HEK293 (cell line): Measurements from ENCODE around the gene ADCY1.

ENCODE experiments used
- CTCF ChIA-PET: fragments of 350-600 bp; formaldehyde crosslinking; extraction: SDS; loops from one replicate; lab custom pipeline; 2021; ENCODE audit warnings: antibody characterized with exemption; lab: Yijun Ruan, JAX
- POLR2A ChIA-PET: fragments of 300-600 bp; formaldehyde crosslinking; extraction: SDS; loops from one replicate; lab custom pipeline; 2020; ENCODE audit warnings: antibody characterized with exemption, inconsistent platforms; lab: Yijun Ruan, JAX
- H3K27ac ChIP-seq: fragments of 200-500 bp; sonication (Bioruptor generic); 2 replicates; pipeline ENCODE4 v1.5.1; 2014; ENCODE audit warnings: low read depth, low read length, control low read depth, inconsistent platforms; ENCODE audit errors: extremely low read depth
- H3K36me3 ChIP-seq, 2 experiments: fragments of 200-500 bp in 1 of 2; sonication (Bioruptor generic) in 1 of 2; 1 replicate in 1 of 2; 2 replicates in 1 of 2; pipeline ENCODE4 v1.5.1; 2014 to 2017; ENCODE audit warnings: inconsistent platforms in 2 of 2, low read length in 2 of 2; ENCODE audit not compliant: control insufficient read depth in 2 of 2, insufficient read depth in 1 of 2
- H3K4me1 ChIP-seq: fragments of 200-500 bp; sonication (Bioruptor generic); 2 replicates; pipeline ENCODE4 v1.5.1; 2014; ENCODE audit warnings: mild to moderate bottlenecking, low read length, inconsistent platforms; ENCODE audit not compliant: control insufficient read depth, insufficient read depth
- H3K4me3 ChIP-seq: 2 replicates; pipeline ENCODE4 v1.5.1; 2011; ENCODE audit warnings: low read depth, mild to moderate bottlenecking, control low read depth, low read length, moderate library complexity
- H3K9me3 ChIP-seq: fragments of 200-500 bp; sonication (Bioruptor generic); 2 replicates; pipeline ENCODE4 v1.5.1; 2014; ENCODE audit warnings: low read depth, low read length, inconsistent platforms; ENCODE audit not compliant: control insufficient read depth, insufficient read depth
- FEZF1 ChIP-seq: fragments of 450-650 bp; formaldehyde crosslinking; IDR thresholded peaks from 2 replicates; pipeline ENCODE4 v1.5.1; 2016; ENCODE audit warnings: missing biosample characterization, missing genetic modification characterization
- MZF1 ChIP-seq: fragments of 450-650 bp; formaldehyde crosslinking; IDR thresholded peaks from 2 replicates; pipeline ENCODE4 v1.5.1; 2017; ENCODE audit warnings: missing biosample characterization, missing genetic modification characterization, borderline replicate concordance
- SCRT2 ChIP-seq: fragments of 450-650 bp; formaldehyde crosslinking; IDR thresholded peaks from 2 replicates; pipeline ENCODE4 v1.5.1; 2016; ENCODE audit warnings: missing biosample characterization, missing genetic modification characterization
- ZBTB6 ChIP-seq: fragments of 450-650 bp; formaldehyde crosslinking; IDR thresholded peaks from 2 replicates; pipeline ENCODE4 v1.5.1; 2017; ENCODE audit warnings: missing biosample characterization, missing genetic modification characterization
- ZNF10 ChIP-seq: fragments of 450-650 bp; formaldehyde crosslinking; IDR thresholded peaks from 2 replicates; pipeline ENCODE4 v1.5.1; 2017; ENCODE audit warnings: missing biosample characterization, missing genetic modification characterization
- ZNF112 ChIP-seq: fragments of 450-650 bp; formaldehyde crosslinking; IDR thresholded peaks from 2 replicates; pipeline ENCODE4 v1.5.0; 2017; ENCODE audit warnings: missing biosample characterization, missing genetic modification characterization
- ZNF23 ChIP-seq: fragments of 450-650 bp; formaldehyde crosslinking; IDR thresholded peaks from 2 replicates; pipeline ENCODE4 v1.5.1; 2016; ENCODE audit warnings: missing biosample characterization, missing genetic modification characterization, borderline replicate concordance
- ZNF274 ChIP-seq, 2 experiments: fragments of 200-500 bp in 1 of 2; fragments of 450-650 bp in 1 of 2; sonication (Bioruptor generic) in 1 of 2; formaldehyde crosslinking in 1 of 2; IDR thresholded peaks; 2 replicates each; pipeline versions ENCODE4 v1.5.1 to v1.6.1; 2014 to 2016; ENCODE audit warnings: borderline replicate concordance in 1 of 2, inconsistent platforms in 1 of 2, low read length in 1 of 2, missing biosample characterization in 1 of 2, missing genetic modification characterization in 1 of 2
- ZNF280C ChIP-seq: fragments of 450-650 bp; formaldehyde crosslinking; IDR thresholded peaks from 2 replicates; pipeline ENCODE4 v1.5.1; 2016; ENCODE audit warnings: missing biosample characterization, missing genetic modification characterization
- ZNF335 ChIP-seq: fragments of 450-650 bp; formaldehyde crosslinking; conservative IDR thresholded peaks from 2 replicates; pipeline ENCODE4 v1.5.1; 2016; ENCODE audit warnings: missing biosample characterization, missing genetic modification characterization
- ZNF391 ChIP-seq: fragments of 450-650 bp; formaldehyde crosslinking; IDR thresholded peaks from 2 replicates; pipeline ENCODE4 v1.5.1; 2016; ENCODE audit warnings: low read depth, missing biosample characterization, missing genetic modification characterization, borderline replicate concordance
- ZNF398 ChIP-seq: fragments of 450-650 bp; formaldehyde crosslinking; IDR thresholded peaks from 2 replicates; pipeline ENCODE4 v1.5.1; 2017; ENCODE audit warnings: missing biosample characterization, missing genetic modification characterization
- ZNF426 ChIP-seq: fragments of 450-650 bp; formaldehyde crosslinking; IDR thresholded peaks from 2 replicates; pipeline ENCODE4 v1.5.1; 2017; ENCODE audit warnings: missing biosample characterization, missing genetic modification characterization, mild to moderate bottlenecking, inconsistent platforms, moderate library complexity
- ZNF501 ChIP-seq: fragments of 450-650 bp; formaldehyde crosslinking; IDR thresholded peaks from 2 replicates; pipeline ENCODE4 v1.5.1; 2016; ENCODE audit warnings: missing biosample characterization, missing genetic modification characterization
- ZNF510 ChIP-seq: fragments of 450-650 bp; formaldehyde crosslinking; IDR thresholded peaks from 2 replicates; pipeline ENCODE4 v1.5.1; 2018; ENCODE audit warnings: mild to moderate bottlenecking, missing genetic modification characterization, missing biosample characterization; ENCODE audit not compliant: insufficient replicate concordance
- ZNF521 ChIP-seq: fragments of 450-650 bp; formaldehyde crosslinking; IDR thresholded peaks from 2 replicates; pipeline ENCODE4 v1.5.1; 2017; ENCODE audit warnings: missing biosample characterization, mild to moderate bottlenecking, missing genetic modification characterization
- ZNF658 ChIP-seq: fragments of 450-650 bp; formaldehyde crosslinking; IDR thresholded peaks from 2 replicates; pipeline ENCODE4; 2016; ENCODE audit warnings: missing biosample characterization, missing genetic modification characterization
- ZNF701 ChIP-seq: fragments of 450-650 bp; formaldehyde crosslinking; IDR thresholded peaks from 2 replicates; pipeline ENCODE4 v1.5.1; 2016; ENCODE audit warnings: missing biosample characterization, missing genetic modification characterization
- ZNF791 ChIP-seq: fragments of 450-650 bp; formaldehyde crosslinking; IDR thresholded peaks from 2 replicates; pipeline ENCODE4 v1.5.1; 2016; ENCODE audit warnings: missing biosample characterization, missing genetic modification characterization
- ZSCAN30 ChIP-seq: fragments of 450-650 bp; IDR thresholded peaks from 2 replicates; pipeline ENCODE4 v1.5.1; 2018; ENCODE audit warnings: missing biosample characterization, mild to moderate bottlenecking, missing genetic modification characterization, moderate library complexity
- TF ChIP-seq, protein P1 (sequence below): fragments of 450-650 bp; formaldehyde crosslinking; IDR thresholded peaks from 2 replicates; pipeline ENCODE4 v1.5.1; 2016; ENCODE audit warnings: missing biosample characterization, missing genetic modification characterization
- TF ChIP-seq, protein P2 (sequence below): fragments of 450-650 bp; formaldehyde crosslinking; IDR thresholded peaks from 2 replicates; pipeline ENCODE4 v1.5.0; 2017; ENCODE audit warnings: missing biosample characterization, missing genetic modification characterization, borderline replicate concordance
- TF ChIP-seq, protein P3 (sequence below): fragments of 450-650 bp; formaldehyde crosslinking; IDR thresholded peaks from 2 replicates; pipeline ENCODE4 v1.5.1; 2016; ENCODE audit warnings: missing biosample characterization, missing genetic modification characterization

Gene ADCY1

DNA sequence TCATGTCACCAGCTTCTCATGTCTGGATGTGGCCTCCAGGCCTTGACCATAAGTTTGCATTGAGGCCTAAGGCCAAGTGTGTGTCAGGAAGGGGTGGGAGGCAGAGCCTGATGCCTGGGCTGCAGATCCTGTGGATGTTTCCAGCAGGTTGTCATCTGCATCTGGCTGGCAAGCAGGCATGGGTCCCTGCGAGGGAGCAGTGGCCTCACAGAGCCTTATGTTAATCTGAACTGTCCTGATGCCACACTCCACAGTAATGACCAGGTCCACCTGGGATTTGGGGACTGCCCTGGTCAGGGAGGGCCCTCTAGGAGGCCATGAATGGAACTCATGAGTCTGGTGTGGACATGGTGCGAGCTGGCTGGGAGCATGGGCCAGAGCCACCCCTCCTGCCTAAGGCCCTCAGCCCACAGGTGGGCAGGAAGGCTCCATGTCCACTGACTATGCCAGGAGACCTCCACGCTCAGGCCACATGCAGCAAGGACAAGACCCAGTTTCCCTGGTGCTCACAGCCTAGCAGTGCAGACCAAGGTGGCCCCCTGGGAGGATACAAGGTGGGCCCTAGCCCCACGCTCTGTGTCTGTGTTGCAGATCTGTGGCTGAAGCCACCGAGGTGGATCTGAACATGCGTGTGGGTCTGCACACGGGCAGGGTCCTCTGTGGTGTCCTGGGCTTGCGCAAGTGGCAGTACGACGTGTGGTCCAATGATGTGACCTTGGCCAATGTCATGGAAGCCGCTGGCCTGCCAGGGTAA, 83.1 kb downstream of the ADCY1 start:
- POLR2A ChIA-PET, result no interaction called here
- H3K27ac ChIP-seq, result no peak overlapping the region
- no peaks in the 10 kb centered on the region for H3K9me3 ChIP-seq
- TF ChIP-seq ZNF391 (no peak), SCRT2 (tag by site-specific recombination) (no peak), ZNF335 (tag by site-specific recombination) (no peak), ZNF521 (no peak), ZNF23 (tag by site-specific recombination) (no peak), ZNF112 (tag by site-specific recombination) (no peak), ZBTB6 (tag by site-specific recombination) (no peak), ZNF501 (tag by site-specific recombination) (no peak)
- TF ChIP-seq, protein P1, sequence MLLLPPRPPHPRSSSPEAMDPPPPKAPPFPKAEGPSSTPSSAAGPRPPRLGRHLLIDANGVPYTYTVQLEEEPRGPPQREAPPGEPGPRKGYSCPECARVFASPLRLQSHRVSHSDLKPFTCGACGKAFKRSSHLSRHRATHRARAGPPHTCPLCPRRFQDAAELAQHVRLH (tag by site-specific recombination), result no peak
- H3K4me1 ChIP-seq, result no peaks in the 10 kb centered on the region
- no peak overlapping the region for H3K4me3 ChIP-seq
- CTCF ChIA-PET, result no interaction called here
- no peaks in the 10 kb centered on the region for H3K36me3 ChIP-seq

DNA sequence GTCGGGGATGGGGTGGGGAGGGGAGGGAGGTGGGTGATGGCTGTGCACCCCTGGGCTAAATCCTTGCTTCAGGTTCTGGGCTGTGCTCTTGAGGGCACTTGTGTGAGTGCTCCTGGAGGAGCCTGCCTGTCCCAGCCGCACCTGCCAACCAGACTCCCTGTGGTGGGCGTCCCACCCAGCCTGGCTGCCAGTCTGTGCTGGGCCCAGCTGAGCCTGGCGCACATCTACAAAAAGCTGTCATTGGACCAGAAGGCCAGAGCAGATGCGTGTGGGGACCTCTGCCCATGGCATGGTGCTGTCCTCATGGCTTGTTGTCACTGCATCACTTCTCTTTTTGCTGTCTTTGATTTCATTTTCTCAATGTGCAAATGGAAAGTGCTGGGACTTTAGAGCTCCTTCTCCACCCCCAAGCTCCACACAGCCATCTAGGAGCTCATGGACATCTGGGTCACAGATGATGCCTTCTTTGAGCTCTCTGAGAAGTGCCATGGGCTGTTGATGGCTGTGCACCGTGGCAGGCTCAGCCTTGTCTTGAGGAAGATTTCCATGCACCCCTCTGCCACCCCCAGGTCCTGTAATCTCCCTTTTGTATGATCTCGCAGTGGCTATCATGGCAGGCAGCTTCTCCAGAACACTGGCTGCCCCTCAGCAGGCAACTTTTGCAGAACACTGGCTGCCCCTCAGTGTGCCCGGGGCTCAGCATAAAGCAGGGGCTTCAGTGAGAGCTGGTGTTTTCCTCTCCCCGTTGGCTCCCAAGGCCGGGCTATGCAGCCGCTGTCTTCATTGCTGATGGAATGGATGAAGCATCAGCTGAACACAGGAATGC, 83.9 kb downstream of the ADCY1 start:
- no peaks in the 10 kb centered on the region for H3K9me3 ChIP-seq
- H3K36me3 ChIP-seq, result no peaks in the 10 kb centered on the region
- H3K4me3 ChIP-seq, result no peak overlapping the region
- no peaks in the 10 kb centered on the region for H3K4me1 ChIP-seq
- no peak overlapping the region for H3K27ac ChIP-seq
- POLR2A ChIA-PET, result no interaction called here
- CTCF ChIA-PET, result no interaction called here
- TF ChIP-seq, protein P2, sequence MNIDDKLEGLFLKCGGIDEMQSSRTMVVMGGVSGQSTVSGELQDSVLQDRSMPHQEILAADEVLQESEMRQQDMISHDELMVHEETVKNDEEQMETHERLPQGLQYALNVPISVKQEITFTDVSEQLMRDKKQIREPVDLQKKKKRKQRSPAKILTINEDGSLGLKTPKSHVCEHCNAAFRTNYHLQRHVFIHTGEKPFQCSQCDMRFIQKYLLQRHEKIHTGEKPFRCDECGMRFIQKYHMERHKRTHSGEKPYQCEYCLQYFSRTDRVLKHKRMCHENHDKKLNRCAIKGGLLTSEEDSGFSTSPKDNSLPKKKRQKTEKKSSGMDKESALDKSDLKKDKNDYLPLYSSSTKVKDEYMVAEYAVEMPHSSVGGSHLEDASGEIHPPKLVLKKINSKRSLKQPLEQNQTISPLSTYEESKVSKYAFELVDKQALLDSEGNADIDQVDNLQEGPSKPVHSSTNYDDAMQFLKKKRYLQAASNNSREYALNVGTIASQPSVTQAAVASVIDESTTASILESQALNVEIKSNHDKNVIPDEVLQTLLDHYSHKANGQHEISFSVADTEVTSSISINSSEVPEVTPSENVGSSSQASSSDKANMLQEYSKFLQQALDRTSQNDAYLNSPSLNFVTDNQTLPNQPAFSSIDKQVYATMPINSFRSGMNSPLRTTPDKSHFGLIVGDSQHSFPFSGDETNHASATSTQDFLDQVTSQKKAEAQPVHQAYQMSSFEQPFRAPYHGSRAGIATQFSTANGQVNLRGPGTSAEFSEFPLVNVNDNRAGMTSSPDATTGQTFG, result no peak
- no peak for TF ChIP-seq ZNF280C
- TF ChIP-seq ZNF398 (tag by site-specific recombination), result no peak
- TF ChIP-seq ZNF510 (tag by site-specific recombination), result no peak
- TF ChIP-seq ZNF426 (tag by site-specific recombination), result no peak
- no peak for TF ChIP-seq MZF1
- TF ChIP-seq ZNF658, result no peak
- TF ChIP-seq, protein P3, sequence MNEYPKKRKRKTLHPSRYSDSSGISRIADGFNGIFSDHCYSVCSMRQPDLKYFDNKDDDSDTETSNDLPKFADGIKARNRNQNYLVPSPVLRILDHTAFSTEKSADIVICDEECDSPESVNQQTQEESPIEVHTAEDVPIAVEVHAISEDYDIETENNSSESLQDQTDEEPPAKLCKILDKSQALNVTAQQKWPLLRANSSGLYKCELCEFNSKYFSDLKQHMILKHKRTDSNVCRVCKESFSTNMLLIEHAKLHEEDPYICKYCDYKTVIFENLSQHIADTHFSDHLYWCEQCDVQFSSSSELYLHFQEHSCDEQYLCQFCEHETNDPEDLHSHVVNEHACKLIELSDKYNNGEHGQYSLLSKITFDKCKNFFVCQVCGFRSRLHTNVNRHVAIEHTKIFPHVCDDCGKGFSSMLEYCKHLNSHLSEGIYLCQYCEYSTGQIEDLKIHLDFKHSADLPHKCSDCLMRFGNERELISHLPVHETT (tag by site-specific recombination), result no peak
- no peak for TF ChIP-seq ZSCAN30 (tag by site-specific recombination)
- no peak for TF ChIP-seq FEZF1 (tag by site-specific recombination)
- no peak for TF ChIP-seq ZNF10 (tag by site-specific recombination)
- TF ChIP-seq ZNF791 (tag by site-specific recombination), result no peak
- TF ChIP-seq ZNF274 (IDR thresholded peaks at IDR 0.05; ENCODE audit: low read length), result no peak
- no peak for TF ChIP-seq ZNF274 (tag by site-specific recombination; IDR thresholded peaks at IDR 0.05; ENCODE audit: borderline replicate concordance)
- no peak for TF ChIP-seq ZNF701 (tag by site-specific recombination)
